ENCODE measurements around the gene LRRIQ1.

The LRRIQ1 gene

DNA sequence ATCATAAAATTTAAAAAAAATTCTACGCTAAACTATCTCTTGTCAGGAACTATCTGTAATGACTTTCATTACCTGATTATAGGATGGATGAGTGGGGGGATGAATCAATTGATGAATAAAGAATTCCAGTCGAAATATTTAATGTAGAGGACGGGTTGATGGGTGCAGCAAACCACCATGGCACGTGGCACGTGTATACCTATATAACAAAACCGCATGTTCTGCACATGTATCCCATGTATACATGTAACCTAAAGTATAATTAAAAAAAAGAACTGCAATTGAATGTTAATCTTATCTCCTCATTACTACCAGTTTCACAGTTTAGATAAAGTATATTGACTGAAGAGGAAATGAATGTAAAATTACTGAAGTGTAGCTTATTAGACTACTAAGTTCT, 23.4 kb downstream of the LRRIQ1 start:
- Histone ChIP-seq H3K36me3 (ENCODE audit: control insufficient read depth, low read length) (peaks cover 12% of the 10 kb centered on the region), H3K4me1 (ENCODE audit: control insufficient read depth, low read length) (peaks cover 40% of the 10 kb centered on the region), H3K4me2 (ENCODE audit: low read length) (peak overlapping the region; percentile 56), H3K9me3 (ENCODE audit: control insufficient read depth, insufficient read depth, low read length) (peaks cover 11% of the 10 kb centered on the region), H3K27ac (ENCODE audit: low read depth, low read length) (peak overlapping the region; percentile 45), H3K9me2 (replicated peaks; ENCODE audit: control insufficient read depth, low read length) (no peaks in the 10 kb centered on the region), H4K20me1 (ENCODE audit: control insufficient read depth, insufficient read depth, low read depth, low read length) (no peaks in the 10 kb centered on the region), H3K79me2 (ENCODE audit: control insufficient read depth, low read length) (no peaks in the 10 kb centered on the region), H3K4me3 (ENCODE audit: low read length) (peak overlapping the region; percentile 51), H3K27me3 (ENCODE audit: control insufficient read depth, low read length) (no peaks in the 10 kb centered on the region), H3F3A (ENCODE audit: control insufficient read depth, insufficient read depth) (peaks cover 8% of the 10 kb centered on the region; the same call in 1 of the 2 replicates)
- TF ChIP-seq EZH2phosphoT487 (IDR thresholded peaks at IDR 0.05; ENCODE audit: borderline replicate concordance, low read length): no peak
- TF ChIP-seq, protein P1, sequence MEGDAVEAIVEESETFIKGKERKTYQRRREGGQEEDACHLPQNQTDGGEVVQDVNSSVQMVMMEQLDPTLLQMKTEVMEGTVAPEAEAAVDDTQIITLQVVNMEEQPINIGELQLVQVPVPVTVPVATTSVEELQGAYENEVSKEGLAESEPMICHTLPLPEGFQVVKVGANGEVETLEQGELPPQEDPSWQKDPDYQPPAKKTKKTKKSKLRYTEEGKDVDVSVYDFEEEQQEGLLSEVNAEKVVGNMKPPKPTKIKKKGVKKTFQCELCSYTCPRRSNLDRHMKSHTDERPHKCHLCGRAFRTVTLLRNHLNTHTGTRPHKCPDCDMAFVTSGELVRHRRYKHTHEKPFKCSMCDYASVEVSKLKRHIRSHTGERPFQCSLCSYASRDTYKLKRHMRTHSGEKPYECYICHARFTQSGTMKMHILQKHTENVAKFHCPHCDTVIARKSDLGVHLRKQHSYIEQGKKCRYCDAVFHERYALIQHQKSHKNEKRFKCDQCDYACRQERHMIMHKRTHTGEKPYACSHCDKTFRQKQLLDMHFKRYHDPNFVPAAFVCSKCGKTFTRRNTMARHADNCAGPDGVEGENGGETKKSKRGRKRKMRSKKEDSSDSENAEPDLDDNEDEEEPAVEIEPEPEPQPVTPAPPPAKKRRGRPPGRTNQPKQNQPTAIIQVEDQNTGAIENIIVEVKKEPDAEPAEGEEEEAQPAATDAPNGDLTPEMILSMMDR (IDR thresholded peaks at IDR 0.05; ENCODE audit: low read depth, low read length, poor library complexity, severe bottlenecking): no peak

DNA sequence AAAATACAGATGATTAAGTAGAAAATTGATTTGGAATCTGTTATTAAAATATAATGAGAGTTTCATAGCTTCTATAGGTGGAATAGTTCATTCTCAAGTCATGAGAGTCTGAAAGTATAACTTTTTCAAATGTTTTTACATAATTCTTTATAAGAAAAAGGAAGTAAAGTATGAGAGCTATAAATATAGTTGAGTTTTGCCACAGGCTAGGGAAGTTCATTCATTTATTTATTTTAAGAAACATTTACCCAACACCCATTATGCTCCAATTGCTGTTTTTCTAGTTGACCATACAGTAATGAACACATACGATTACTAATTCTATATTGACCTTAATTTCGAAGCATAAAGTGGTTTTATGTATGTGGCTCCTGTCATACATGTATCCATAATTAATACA, 24.8 kb downstream of the LRRIQ1 start:
- no peaks in the 10 kb centered on the region for H4K20me1 ChIP-seq (ENCODE audit: control insufficient read depth, insufficient read depth, low read depth, low read length)
- H3K36me3 ChIP-seq (ENCODE audit: control insufficient read depth, low read length): peaks cover 12% of the 10 kb centered on the region
- H3K9me3 ChIP-seq (ENCODE audit: control insufficient read depth, insufficient read depth, low read length): peaks cover 11% of the 10 kb centered on the region
- H3K27ac ChIP-seq (ENCODE audit: low read depth, low read length): peak overlapping the region; percentile 45; the same call in 1 of the 2 replicates
- peak overlapping the region; percentile 14 for H3K4me3 ChIP-seq (ENCODE audit: low read length)
- peaks cover 8% of the 10 kb centered on the region for H3F3A ChIP-seq (ENCODE audit: control insufficient read depth, insufficient read depth)
- no peaks in the 10 kb centered on the region for H3K9me2 ChIP-seq (replicated peaks; ENCODE audit: control insufficient read depth, low read length)
- TF ChIP-seq, protein P1 (IDR thresholded peaks at IDR 0.05; ENCODE audit: low read depth, low read length, poor library complexity, severe bottlenecking): no peak
- TF ChIP-seq EZH2phosphoT487 (IDR thresholded peaks at IDR 0.05; ENCODE audit: borderline replicate concordance, low read length): no peak
- H3K79me2 ChIP-seq (ENCODE audit: control insufficient read depth, low read length): no peaks in the 10 kb centered on the region
- peaks cover 37% of the 10 kb centered on the region for H3K4me1 ChIP-seq (ENCODE audit: control insufficient read depth, low read length)
- no peaks in the 10 kb centered on the region for H3K27me3 ChIP-seq (ENCODE audit: control insufficient read depth, low read length)
- peak overlapping the region; percentile 10 for H3K4me2 ChIP-seq (ENCODE audit: low read length)

DNA sequence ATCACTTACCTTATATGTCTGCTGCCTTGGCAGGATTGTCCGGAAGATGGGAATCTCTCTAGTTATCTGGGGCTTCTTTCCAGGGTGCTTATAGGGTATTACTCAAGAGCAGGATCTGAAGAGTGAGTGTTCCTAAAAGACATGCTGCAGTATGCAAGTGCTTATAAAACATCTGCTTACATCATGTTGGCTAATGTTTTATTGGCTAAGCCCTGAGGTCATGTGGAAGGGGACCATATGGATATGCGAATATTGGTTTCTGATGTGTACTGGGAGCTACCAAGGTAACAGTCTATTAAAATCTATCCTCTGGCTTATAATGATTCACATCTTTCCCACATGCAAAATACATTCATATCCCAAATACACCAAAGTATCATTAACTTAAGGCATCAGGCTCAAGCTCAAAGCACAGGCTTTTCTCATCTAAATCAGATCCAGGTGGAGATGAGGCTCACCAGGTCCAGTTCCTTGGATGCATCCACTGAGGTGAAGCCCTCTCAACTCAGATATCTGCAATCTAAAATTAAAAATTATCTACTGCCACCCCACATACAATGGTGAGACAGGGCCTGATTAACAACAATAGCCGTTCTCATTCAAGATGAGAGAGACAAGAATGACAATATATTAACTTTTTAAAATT, 29.8 kb downstream of the LRRIQ1 start:
- H3F3A ChIP-seq (ENCODE audit: control insufficient read depth, insufficient read depth): no peaks in the 10 kb centered on the region; the same call in 1 of the 2 replicates
- H3K27ac ChIP-seq (ENCODE audit: low read depth, low read length): no peak overlapping the region
- no peaks in the 10 kb centered on the region for H4K20me1 ChIP-seq (ENCODE audit: control insufficient read depth, insufficient read depth, low read depth, low read length)
- peaks cover 6% of the 10 kb centered on the region for H3K4me1 ChIP-seq (ENCODE audit: control insufficient read depth, low read length)
- no peak overlapping the region for H3K4me3 ChIP-seq (ENCODE audit: low read length)
- H3K4me2 ChIP-seq (ENCODE audit: low read length): no peak overlapping the region
- TF ChIP-seq, protein P1 (IDR thresholded peaks at IDR 0.05; ENCODE audit: low read depth, low read length, poor library complexity, severe bottlenecking): no peak
- no peak for TF ChIP-seq EZH2phosphoT487 (IDR thresholded peaks at IDR 0.05; ENCODE audit: borderline replicate concordance, low read length)
- H3K9me3 ChIP-seq (ENCODE audit: control insufficient read depth, insufficient read depth, low read length): peaks cover 5% of the 10 kb centered on the region; the same call in 1 of the 2 replicates
- no peaks in the 10 kb centered on the region for H3K79me2 ChIP-seq (ENCODE audit: control insufficient read depth, low read length)
- no peaks in the 10 kb centered on the region for H3K9me2 ChIP-seq (replicated peaks; ENCODE audit: control insufficient read depth, low read length)
- no peaks in the 10 kb centered on the region for H3K27me3 ChIP-seq (ENCODE audit: control insufficient read depth, low read length)
- H3K36me3 ChIP-seq (ENCODE audit: control insufficient read depth, low read length): no peaks in the 10 kb centered on the region; the same call in 1 of the 2 replicates
